T-helper 2 cell treated with Interferon-gamma antibody and Interleukin-4, amounts not matched to agents 100 ng/mL and 5 ng/mL, for 36 hours (primary cell): ENCODE data around the gene TNFRSF11A. TPM values are rescaled to one million over a fixed set of nuclear protein-coding genes. Genes with fewer than 3 reads are reported as not detected.

ENCODE experiments used
- intact Hi-C: fragments of 100-400 bp; cut with micrococcal nuclease; formaldehyde crosslinking; loops from one replicate; pipeline ENCODE4 v1.15.1; 2023
- total RNA-seq: library from RNA; stranded (reverse); gene quantifications from 2 replicates; pipeline ENCODE4 v1.2.3, GENCODE V29; 2022

The TNFRSF11A gene
- total RNA-seq, 1 donor from 2014 or later, result 29.6 TPM

GRCh38 chr18:62404881-62405280, 79.8 kb downstream of the TNFRSF11A start:
- intact Hi-C loops, result no loop called here

- intact Hi-C loops, result no loop called here
These were observed 82.5 kb downstream of the TNFRSF11A start for GRCh38 chr18:62407660-62408059.

- intact Hi-C loops, result no loop called here
These were observed 84.7 kb downstream of the TNFRSF11A start for GRCh38 chr18:62409821-62410220.

GRCh38 chr18:62412231-62412979, 87.3 kb downstream of the TNFRSF11A start:
- intact Hi-C loops, result no loop called here

- intact Hi-C loops, result no loop called here
These were observed 88.1 kb downstream of the TNFRSF11A start for GRCh38 chr18:62413206-62413605.

GRCh38 chr18:62418258-62418657, 93.1 kb downstream of the TNFRSF11A start:
- intact Hi-C loops, result no loop called here

GRCh38 chr18:62420151-62420512, 95.0 kb downstream of the TNFRSF11A start:
- intact Hi-C loops, result loop anchor here (1.0 to 2.0 kb wide), 7 partner anchors 20 to 423 kb away; partner anchors contain the start of genes PIGN and RELCH

- intact Hi-C loops, result loop anchor here (1.0 to 2.0 kb wide), 7 partner anchors 20 to 423 kb away; partner anchors contain the start of genes PIGN and RELCH
These were observed 95.6 kb downstream of the TNFRSF11A start for GRCh38 chr18:62420513-62421209.

GRCh38 chr18:62425465-62426190, 100.5 kb downstream of the TNFRSF11A start:
- intact Hi-C loops, result loop anchor here (1.0 kb wide), 1 partner anchor 159 kb away; no protein-coding TSS in a partner anchor

GRCh38 chr18:62426191-62426488, 101.0 kb downstream of the TNFRSF11A start:
- intact Hi-C loops, result no loop called here

- intact Hi-C loops, result no loop called here
These were observed 107.1 kb downstream of the TNFRSF11A start for GRCh38 chr18:62432176-62432575.

- intact Hi-C loops, result no loop called here
These were observed 109.7 kb downstream of the TNFRSF11A start for GRCh38 chr18:62434798-62435197.

- intact Hi-C loops, result no loop called here
These were observed 110.4 kb downstream of the TNFRSF11A start for GRCh38 chr18:62435435-62436031.

GRCh38 chr18:62436636-62437234, 111.6 kb downstream of the TNFRSF11A start:
- intact Hi-C loops, result no loop called here

- intact Hi-C loops, result no loop called here
These were observed 112.3 kb downstream of the TNFRSF11A start for GRCh38 chr18:62437235-62438017.

- intact Hi-C loops, result no loop called here
These were observed 112.9 kb downstream of the TNFRSF11A start for GRCh38 chr18:62438018-62438329.

- intact Hi-C loops, result no loop called here
These were observed 113.3 kb downstream of the TNFRSF11A start for GRCh38 chr18:62438402-62438801.

- intact Hi-C loops, result no loop called here
These were observed 113.8 kb downstream of the TNFRSF11A start for GRCh38 chr18:62438866-62439265.
